Fibroblast of lung (primary cell): Measurements from ENCODE around the gene PDP2. TPM values are rescaled to one million over a fixed set of nuclear protein-coding genes. Genes with fewer than 3 reads are reported as not detected.

Experiments
- DNase-seq, 2 donors: peaks; one replicate each; pipeline versions ENCODE4 v3.0.0 to v3.0.0-alpha.2; 2010; ENCODE audit warnings: low read depth in 2 of 2
- H2AFZ ChIP-seq: 2 replicates; pipeline ENCODE4 v1.5.1; 2012; ENCODE audit warnings: low read length, control low read depth, inconsistent platforms
- H3K27ac ChIP-seq: 2 replicates; pipeline ENCODE4 v1.5.1; 2011; ENCODE audit warnings: low read length, control low read depth; ENCODE audit not compliant: insufficient read depth
- H3K27me3 ChIP-seq: 2 replicates; pipeline ENCODE4 v1.5.1; 2011; ENCODE audit warnings: mild to moderate bottlenecking, low read length; ENCODE audit not compliant: control insufficient read depth, insufficient read depth
- H3K36me3 ChIP-seq: 2 replicates; pipeline ENCODE4 v1.5.1; 2011; ENCODE audit warnings: low read length; ENCODE audit not compliant: control insufficient read depth, insufficient read depth
- H3K4me1 ChIP-seq: 2 replicates; pipeline ENCODE4 v1.5.1; 2011; ENCODE audit warnings: low read length; ENCODE audit not compliant: control insufficient read depth, insufficient read depth; ENCODE audit errors: extremely low read depth
- H3K4me2 ChIP-seq: 2 replicates; pipeline ENCODE4 v1.5.1; 2011; ENCODE audit warnings: low read length, control low read depth; ENCODE audit not compliant: insufficient read depth; ENCODE audit errors: extremely low read depth
- H3K4me3 ChIP-seq, 4 experiments: fragments of 200-600 bp in 1 of 4; sonication (generic) in 1 of 4; replicated peaks in 1 of 4; 2 replicates each; pipeline ENCODE4 v1.5.1; 2011 to 2016; ENCODE audit warnings: low read length in 4 of 4, low read depth in 3 of 4, mild to moderate bottlenecking in 3 of 4, control low read depth in 2 of 4, inconsistent platforms in 1 of 4, mixed read lengths in 1 of 4; ENCODE audit not compliant: insufficient read depth in 1 of 4; ENCODE audit errors: control extremely low read depth in 1 of 4
- H3K79me2 ChIP-seq: 2 replicates; pipeline ENCODE4 v1.5.1; 2012; ENCODE audit warnings: mild to moderate bottlenecking, low read length, inconsistent platforms; ENCODE audit not compliant: control insufficient read depth, insufficient read depth
- H3K9ac ChIP-seq: 2 replicates; pipeline ENCODE4 v1.5.1; 2011; ENCODE audit warnings: mild to moderate bottlenecking, low read length, control low read depth; ENCODE audit not compliant: insufficient read depth
- H3K9me3 ChIP-seq: 2 replicates; pipeline ENCODE4 v1.5.1; 2012; ENCODE audit warnings: low read depth, low read length; ENCODE audit not compliant: control insufficient read depth, insufficient read depth
- H4K20me1 ChIP-seq: 2 replicates; pipeline ENCODE4 v1.5.1; 2011; ENCODE audit warnings: low read length; ENCODE audit not compliant: control insufficient read depth, insufficient read depth; ENCODE audit errors: extremely low read depth
- CTCF ChIP-seq, 2 donors: IDR thresholded peaks in 1 of 2; conservative IDR thresholded peaks in 1 of 2; 1 replicate in 1 of 2; 2 replicates in 1 of 2; pipeline ENCODE4 v1.5.1; 2011 to 2012; ENCODE audit warnings: low read length in 2 of 2, control low read depth in 1 of 2, inconsistent platforms in 1 of 2, low read depth in 1 of 2, mild to moderate bottlenecking in 1 of 2
- EZH2 ChIP-seq: IDR thresholded peaks from 2 replicates; pipeline ENCODE4 v1.5.1; 2012; ENCODE audit warnings: low read length, control low read depth, mild to moderate bottlenecking; ENCODE audit errors: missing control alignments
- polyA minus RNA-seq: library from RNA; depleted of rRNA, polyadenylated mRNA; stranded (reverse); fragments of >200 nt; gene quantifications from 2 replicates; pipeline ENCODE4 v1.2.3, GENCODE V29; 2011; ENCODE audit warnings: low replicate concordance
- polyA plus RNA-seq, 2 donors: library from polyadenylated mRNA; depleted of rRNA in 1 of 2; stranded (reverse) in 1 of 2; unstranded in 1 of 2; fragments of >200 nt; gene quantifications; 2 replicates each; pipeline ENCODE4 v1.2.1, GENCODE V29; 2011 to 2012; ENCODE audit warnings: missing spikeins in 1 of 2
- total RNA-seq: library from RNA; depleted of rRNA; stranded (reverse); fragments of >200 nt; gene quantifications from 2 replicates; pipeline ENCODE4 v1.2.1, GENCODE V29; 2014

Gene PDP2
- total RNA-seq (7.7 and 11.6 TPM in 2 replicates), polyA plus RNA-seq (10.6 and 10.9 TPM in 2 replicates), polyA minus RNA-seq (30.1 and 31.2 TPM in 2 replicates)
- polyA plus RNA-seq (2012): 5.7 and 6.2 TPM in 2 replicates

- Histone ChIP-seq H3K27me3 (no peaks in the 10 kb centered on the region), H2AFZ (peak within 1 kb of the TSS; percentile 99), H3K4me2 (peak within 1 kb of the TSS; percentile 86), H3K4me3 (peak within 1 kb of the TSS; percentile 66 to 96 (median 88)), H3K9me3 (no peaks in the 10 kb centered on the region), H4K20me1 (no peaks in the 10 kb centered on the region), H3K27ac (peak within 1 kb of the TSS; percentile 84), H3K36me3 (peaks cover 8% of the 10 kb centered on the region), H3K79me2 (peaks cover 6% of the 10 kb centered on the region), H3K9ac (peak within 1 kb of the TSS; percentile 82), H3K4me1 (no peaks in the 10 kb centered on the region)
- peak; percentile 90 to 95 for DNase-seq
- TF ChIP-seq CTCF (conservative IDR thresholded peaks at IDR 0.05 in 1 of 2, IDR thresholded peaks at IDR 0.05 in 1 of 2; ENCODE audit: low read depth in 1 of 2, low read length in 2 of 2) (no peak), EZH2 (no peak)
These were observed at the start of gene PDP2 for GRCh38 chr16:66880288-66881013. Gene PDP2 (plus strand): TSS chr16:66880515. CDS start chr16:66884285, 3,770 bp downstream.

GRCh38 chr16:66832190-66832589, 48.1 kb upstream of the PDP2 start:
- DNase-seq: no peak
- TF ChIP-seq EZH2 (no peak), CTCF (conservative IDR thresholded peaks at IDR 0.05 in 1 of 2, IDR thresholded peaks at IDR 0.05 in 1 of 2; ENCODE audit: low read depth in 1 of 2, low read length in 2 of 2) (no peak)
- Histone ChIP-seq H3K36me3 (no peaks in the 10 kb centered on the region), H4K20me1 (no peaks in the 10 kb centered on the region), H3K4me1 (no peaks in the 10 kb centered on the region), H3K9me3 (no peaks in the 10 kb centered on the region), H3K9ac (no peak overlapping the region), H3K4me2 (no peak overlapping the region), H3K27ac (no peak overlapping the region), H3K4me3 (no peak overlapping the region), H3K27me3 (peaks cover 5% of the 10 kb centered on the region), H2AFZ (no peak overlapping the region), H3K79me2 (peaks cover 17% of the 10 kb centered on the region)

- Histone ChIP-seq H3K27me3 (peaks cover 5% of the 10 kb centered on the region), H3K4me3 (no peak overlapping the region), H3K36me3 (no peaks in the 10 kb centered on the region), H3K9ac (no peak overlapping the region), H3K27ac (no peak overlapping the region), H4K20me1 (no peaks in the 10 kb centered on the region), H3K79me2 (peaks cover 17% of the 10 kb centered on the region), H2AFZ (no peak overlapping the region), H3K4me2 (no peak overlapping the region), H3K4me1 (no peaks in the 10 kb centered on the region), H3K9me3 (no peaks in the 10 kb centered on the region)
- DNase-seq: peak; percentile 15 to 48
- TF ChIP-seq EZH2 (no peak), CTCF (conservative IDR thresholded peaks at IDR 0.05 in 1 of 2, IDR thresholded peaks at IDR 0.05 in 1 of 2; ENCODE audit: low read depth in 1 of 2, low read length in 2 of 2) (no peak)
These were observed 47.5 kb upstream of the PDP2 start for GRCh38 chr16:66832661-66833305.
